Measurements from ENCODE around the gene SLC22A1. TPM values are rescaled to one million over a fixed set of nuclear protein-coding genes. Genes with fewer than 3 reads are reported as not detected.

Gene SLC22A1
- total RNA-seq, 4 donors from 2014 or later: 0.26 to 0.52 (median 0.33) TPM; not detected in 1

DNA sequence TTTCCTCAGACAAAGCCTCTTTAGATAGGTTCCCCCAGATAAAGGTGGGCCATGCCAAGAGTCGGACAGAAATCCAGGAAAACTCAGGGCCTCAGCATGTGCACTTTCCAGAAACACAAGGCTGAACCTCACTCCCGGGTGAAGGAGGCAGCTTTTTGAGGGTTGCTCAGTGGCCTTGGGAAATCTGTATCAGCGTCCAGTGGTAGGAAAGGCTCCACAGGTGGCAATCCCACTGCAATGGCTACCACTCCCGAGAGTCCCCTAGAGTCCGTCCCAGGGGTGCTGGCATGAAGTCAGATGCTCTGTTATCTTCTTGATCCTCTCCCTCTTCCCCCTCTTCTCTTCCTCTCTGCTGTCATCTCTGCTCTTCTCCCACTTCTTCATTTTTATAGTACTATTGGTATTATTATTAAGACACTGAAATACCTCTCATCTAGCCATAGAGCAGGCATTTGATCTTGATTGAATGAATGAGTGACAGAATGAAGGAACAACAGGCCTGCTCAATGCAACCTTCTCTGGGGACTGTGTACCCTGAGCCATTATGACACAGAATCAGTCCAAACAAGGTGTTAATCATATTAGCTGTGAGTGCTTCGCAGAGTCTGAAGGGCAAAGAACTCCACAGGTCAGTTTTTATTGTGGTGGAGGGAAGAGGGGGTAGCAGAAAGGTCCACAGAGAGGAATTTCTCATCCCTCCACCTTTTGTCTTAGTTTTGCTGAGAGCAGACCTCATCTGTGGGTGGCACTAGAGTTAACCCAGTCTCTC is 13.3 kb downstream of the SLC22A1 start:
- TF ChIP-seq CTCF (IDR thresholded peaks at IDR 0.05): no peak
- no peak for TF ChIP-seq POLR2A (IDR thresholded peaks at IDR 0.05; ENCODE audit: low read depth)
- TF ChIP-seq EP300 (IDR thresholded peaks at IDR 0.05): no peak
- no peak for TF ChIP-seq POLR2AphosphoS5 (IDR thresholded peaks at IDR 0.05)
- H3K27ac ChIP-seq (replicated peaks in 1 of 4): no peak overlapping the region
- intact Hi-C loops (cut with DNase I): no loop called here

GRCh38 chr6:160135907-160136655 is 14.5 kb downstream of the SLC22A1 start:
- Histone ChIP-seq H3K4me1 (peaks cover 4 to 32% (median 22%) of the 10 kb centered on the region in 4 donors), H3K9me3 (no peaks in the 10 kb centered on the region), H3K27me3 (no peaks in the 10 kb centered on the region), H3K4me3 (no peak overlapping the region), H3K27ac (replicated peaks in 1 of 4) (no peak overlapping the region), H3K36me3 (no peaks in the 10 kb centered on the region)
- TF ChIP-seq POLR2A (IDR thresholded peaks at IDR 0.05; ENCODE audit: low read depth) (no peak), CTCF (IDR thresholded peaks at IDR 0.05) (no peak), POLR2AphosphoS5 (IDR thresholded peaks at IDR 0.05) (no peak), EP300 (IDR thresholded peaks at IDR 0.05) (no peak)
- WGBS: 83% methylated on average over 21 of the region's 21 CpGs
- intact Hi-C loops (cut with DNase I): no loop called here
- no peak for DNase-seq (ENCODE audit: extremely low spot score)

More for the DNA sequence above, 13.3 kb downstream of the SLC22A1 start:
- Histone ChIP-seq H3K4me3 (no peak overlapping the region), H3K4me1 (peaks cover 4 to 21% (median 15%) of the 10 kb centered on the region in 4 donors), H3K27me3 (no peaks in the 10 kb centered on the region), H3K36me3 (no peaks in the 10 kb centered on the region), H3K9me3 (no peaks in the 10 kb centered on the region)
- DNase-seq (ENCODE audit: extremely low spot score): no peak
- 88% methylated on average over 6 of the region's 6 CpGs for WGBS

GRCh38 chr6:160137130-160137988 is 15.7 kb downstream of the SLC22A1 start:
- no peaks in the 10 kb centered on the region for H3K27me3 ChIP-seq
- intact Hi-C loops (cut with DNase I): no loop called here
- no peaks in the 10 kb centered on the region for H3K36me3 ChIP-seq
- no peak for TF ChIP-seq EP300 (IDR thresholded peaks at IDR 0.05)
- no peak for TF ChIP-seq POLR2A (IDR thresholded peaks at IDR 0.05; ENCODE audit: low read depth)
- TF ChIP-seq POLR2AphosphoS5 (IDR thresholded peaks at IDR 0.05): no peak
- no peak for TF ChIP-seq CTCF (IDR thresholded peaks at IDR 0.05)
- H3K27ac ChIP-seq (replicated peaks in 1 of 4): no peak overlapping the region
- no peak for DNase-seq (ENCODE audit: extremely low spot score)
- 79% methylated on average over 10 of the region's 12 CpGs for WGBS
- H3K9me3 ChIP-seq: no peaks in the 10 kb centered on the region
- peaks cover 4 to 45% (median 34%) of the 10 kb centered on the region in 4 donors for H3K4me1 ChIP-seq
- H3K4me3 ChIP-seq: no peak overlapping the region

- H3K9me3 ChIP-seq: no peaks in the 10 kb centered on the region
- H3K4me1 ChIP-seq: peaks cover 4 to 47% (median 35%) of the 10 kb centered on the region in 4 donors
- H3K27me3 ChIP-seq: no peaks in the 10 kb centered on the region
- no peaks in the 10 kb centered on the region for H3K36me3 ChIP-seq
- peak overlapping the region; percentile 6 to 63 (median 52) for H3K27ac ChIP-seq (replicated peaks in 1 of 4)
- 63% methylated on average over 8 of the region's 8 CpGs for WGBS
- DNase-seq (ENCODE audit: extremely low spot score): peak; percentile 92
- intact Hi-C loops (cut with DNase I): loop anchor here (2.0 kb wide), 1 partner anchor 317 kb away; no protein-coding TSS in a partner anchor
- H3K4me3 ChIP-seq: no peak overlapping the region
- peak in 1 of 2 donors; percentile 29 for TF ChIP-seq POLR2AphosphoS5 (IDR thresholded peaks at IDR 0.05)
- no peak for TF ChIP-seq POLR2A (IDR thresholded peaks at IDR 0.05; ENCODE audit: low read depth)
- TF ChIP-seq CTCF (IDR thresholded peaks at IDR 0.05): peak; percentile 78 to 81 (median 79)
These were observed 16.6 kb downstream of the SLC22A1 start for GRCh38 chr6:160137989-160138835.
